ENCODE data around the gene ALG12. TPM values are rescaled to one million over a fixed set of nuclear protein-coding genes. Genes with fewer than 3 reads are reported as not detected.

Gene ALG12
- total RNA-seq, 1 donor: 20.3 TPM

DNA sequence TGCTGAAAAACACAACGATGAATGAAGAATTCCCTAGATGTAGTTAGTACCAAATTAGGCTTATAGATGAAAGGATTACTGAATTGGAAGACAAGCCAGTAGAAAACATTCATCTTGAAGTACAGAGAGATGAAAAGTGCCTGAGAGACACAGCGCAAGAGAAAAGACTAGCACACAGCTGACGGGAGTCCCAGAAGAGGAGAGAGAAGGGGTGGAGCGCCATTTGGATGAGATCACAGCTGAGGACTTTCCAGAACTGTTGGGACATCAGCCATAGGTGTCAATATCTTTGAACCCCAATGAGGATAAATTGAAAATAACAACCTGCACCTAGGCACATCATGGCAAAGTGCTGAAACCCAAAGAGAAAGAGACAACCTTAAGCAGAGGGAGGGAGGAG lies 25.2 kb downstream of the ALG12 start:
- H3K4me3 ChIP-seq (ENCODE audit: low read depth, low read length): no peak overlapping the region
- TF ChIP-seq, protein P1, sequence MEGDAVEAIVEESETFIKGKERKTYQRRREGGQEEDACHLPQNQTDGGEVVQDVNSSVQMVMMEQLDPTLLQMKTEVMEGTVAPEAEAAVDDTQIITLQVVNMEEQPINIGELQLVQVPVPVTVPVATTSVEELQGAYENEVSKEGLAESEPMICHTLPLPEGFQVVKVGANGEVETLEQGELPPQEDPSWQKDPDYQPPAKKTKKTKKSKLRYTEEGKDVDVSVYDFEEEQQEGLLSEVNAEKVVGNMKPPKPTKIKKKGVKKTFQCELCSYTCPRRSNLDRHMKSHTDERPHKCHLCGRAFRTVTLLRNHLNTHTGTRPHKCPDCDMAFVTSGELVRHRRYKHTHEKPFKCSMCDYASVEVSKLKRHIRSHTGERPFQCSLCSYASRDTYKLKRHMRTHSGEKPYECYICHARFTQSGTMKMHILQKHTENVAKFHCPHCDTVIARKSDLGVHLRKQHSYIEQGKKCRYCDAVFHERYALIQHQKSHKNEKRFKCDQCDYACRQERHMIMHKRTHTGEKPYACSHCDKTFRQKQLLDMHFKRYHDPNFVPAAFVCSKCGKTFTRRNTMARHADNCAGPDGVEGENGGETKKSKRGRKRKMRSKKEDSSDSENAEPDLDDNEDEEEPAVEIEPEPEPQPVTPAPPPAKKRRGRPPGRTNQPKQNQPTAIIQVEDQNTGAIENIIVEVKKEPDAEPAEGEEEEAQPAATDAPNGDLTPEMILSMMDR (IDR thresholded peaks at IDR 0.05; ENCODE audit: insufficient read depth, low read depth, low read length): no peak
- DNase-seq (ENCODE audit: low read depth): no peak

DNA sequence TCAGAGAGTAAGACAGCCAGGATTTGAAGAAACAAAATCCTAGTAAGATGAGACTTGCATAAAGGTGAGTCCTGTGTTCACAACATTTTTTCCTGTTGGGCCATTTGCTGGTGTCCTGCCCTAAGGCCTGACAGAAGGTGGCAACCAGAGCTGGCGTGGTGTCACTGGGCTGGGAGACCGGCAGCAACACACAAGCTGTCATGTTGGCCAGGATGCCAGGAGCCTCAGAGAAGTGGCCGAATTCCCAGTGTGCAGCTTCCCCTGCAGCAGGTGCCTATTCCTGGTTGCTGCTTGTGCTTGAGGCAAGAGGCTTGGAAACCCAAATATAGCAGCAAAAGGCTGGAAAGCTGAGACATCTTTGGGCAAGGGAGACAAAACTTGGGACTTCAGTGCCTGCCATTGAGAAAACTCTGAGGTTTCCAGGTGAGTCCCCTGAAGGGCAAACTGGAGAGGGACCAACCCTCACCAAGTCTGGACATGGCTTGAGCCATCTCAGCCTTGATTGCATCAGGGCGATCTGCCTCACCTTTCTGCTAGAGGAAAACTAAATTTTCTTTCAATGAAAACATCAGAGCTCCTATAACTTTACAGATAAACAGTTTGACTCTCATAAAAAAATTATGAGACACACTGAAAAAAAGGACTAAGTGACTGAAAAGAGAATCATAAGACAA lies 25.9 kb downstream of the ALG12 start:
- no peak for DNase-seq (ENCODE audit: low read depth)
- TF ChIP-seq, protein P1 (IDR thresholded peaks at IDR 0.05; ENCODE audit: insufficient read depth, low read depth, low read length): no peak
- H3K4me3 ChIP-seq (ENCODE audit: low read depth, low read length): no peak overlapping the region

DNA sequence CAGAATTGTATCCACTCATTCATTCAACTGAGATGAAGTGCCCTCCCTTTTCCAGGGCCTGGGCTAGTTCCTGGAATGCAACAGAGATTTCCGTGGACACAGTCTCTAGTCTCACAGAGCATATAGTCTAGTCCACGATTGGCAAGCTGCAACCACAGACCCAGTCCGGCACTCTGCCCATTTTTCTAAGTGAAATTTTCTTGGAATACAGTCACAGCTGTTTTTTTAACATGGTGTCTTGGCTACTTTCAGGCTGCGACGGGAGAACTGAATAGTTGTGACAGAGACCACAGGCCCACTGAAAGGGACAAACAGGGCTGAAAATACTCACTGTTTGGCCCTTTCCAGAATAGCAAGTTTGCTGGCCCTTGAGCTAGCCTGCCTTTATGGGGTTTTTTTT lies 29.2 kb downstream of the ALG12 start:
- DNase-seq (ENCODE audit: low read depth): no peak
- no peak overlapping the region for H3K4me3 ChIP-seq (ENCODE audit: low read depth, low read length)
- TF ChIP-seq, protein P1 (IDR thresholded peaks at IDR 0.05; ENCODE audit: insufficient read depth, low read depth, low read length): no peak

DNA sequence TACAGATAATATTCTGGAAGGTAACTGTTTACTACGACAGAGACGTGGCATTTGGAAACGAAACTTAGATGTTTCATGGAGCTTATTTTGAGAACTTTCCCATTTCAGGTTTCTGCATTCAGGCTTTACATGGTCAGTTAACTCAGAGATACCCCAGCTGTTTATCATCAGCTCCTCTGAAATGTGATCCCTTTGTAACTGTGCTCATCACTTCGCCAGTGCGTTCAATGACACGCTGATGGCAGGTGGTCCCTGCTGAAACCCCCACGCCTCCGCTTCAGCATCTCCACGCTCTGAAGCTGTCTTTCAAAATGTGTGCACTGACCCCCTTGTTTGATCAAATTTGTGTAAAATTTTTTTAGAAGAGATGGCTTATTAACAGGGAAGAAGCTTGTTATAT lies 30.5 kb downstream of the ALG12 start:
- TF ChIP-seq, protein P1 (IDR thresholded peaks at IDR 0.05; ENCODE audit: insufficient read depth, low read depth, low read length): no peak
- no peak for DNase-seq (ENCODE audit: low read depth)

DNA sequence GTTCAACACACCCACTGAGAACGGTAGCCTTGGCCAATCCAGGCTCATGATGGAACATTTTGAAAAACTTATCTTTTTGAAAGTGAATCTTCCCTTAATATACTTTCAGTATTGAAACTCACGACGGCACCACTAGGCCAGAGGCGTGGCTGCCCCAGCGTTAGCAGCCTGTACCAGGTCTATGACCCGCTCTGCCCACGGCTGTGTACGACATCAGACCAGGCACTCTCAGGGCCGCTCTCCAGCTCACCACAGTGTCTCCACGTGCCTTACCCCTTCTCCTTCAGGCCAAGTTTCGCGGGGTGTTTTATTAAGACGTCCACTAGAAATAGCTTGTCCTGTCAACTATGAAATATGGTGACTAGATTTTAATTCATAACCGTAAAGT lies 31.2 kb downstream of the ALG12 start:
- no peak overlapping the region for H3K4me3 ChIP-seq (ENCODE audit: low read depth, low read length)

More for the DNA sequence above, 30.5 kb downstream of the ALG12 start:
- H3K4me3 ChIP-seq (ENCODE audit: low read depth, low read length): no peak overlapping the region

DNA sequence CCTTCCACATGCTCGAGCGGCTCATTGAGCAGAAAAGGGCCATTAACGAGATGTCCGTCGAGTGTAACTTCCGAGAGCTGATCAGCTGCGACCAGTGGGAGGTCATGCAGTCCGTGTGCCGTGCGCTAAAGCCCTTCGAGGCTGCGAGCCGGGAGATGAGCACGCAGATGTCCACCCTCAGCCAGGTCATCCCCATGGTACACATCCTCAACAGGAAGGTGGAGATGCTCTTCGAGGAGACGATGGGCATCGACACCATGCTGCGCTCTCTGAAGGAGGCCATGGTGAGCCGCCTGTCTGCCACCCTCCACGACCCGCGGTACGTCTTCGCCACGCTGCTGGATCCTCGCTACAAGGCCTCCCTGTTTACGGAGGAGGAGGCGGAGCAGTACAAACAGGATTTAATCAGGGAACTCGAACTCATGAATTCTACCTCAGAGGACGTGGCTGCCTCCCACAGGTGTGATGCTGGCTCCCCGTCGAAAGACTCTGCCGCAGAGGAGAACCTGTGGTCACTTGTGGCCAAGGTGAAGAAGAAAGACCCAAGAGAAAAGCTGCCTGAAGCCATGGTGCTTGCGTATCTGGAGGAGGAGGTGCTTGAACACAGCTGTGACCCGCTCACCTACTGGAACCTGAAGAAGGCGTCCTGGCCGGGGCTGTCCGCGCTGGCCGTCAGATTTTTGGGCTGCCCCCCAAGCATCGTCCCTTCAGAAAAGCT lies 31.7 kb downstream of the ALG12 start:
- TF ChIP-seq, protein P1 (IDR thresholded peaks at IDR 0.05; ENCODE audit: insufficient read depth, low read depth, low read length): no peak
- H3K4me3 ChIP-seq (ENCODE audit: low read depth, low read length): no peak overlapping the region
- DNase-seq (ENCODE audit: low read depth): no peak

More for the DNA sequence above, 31.2 kb downstream of the ALG12 start:
- TF ChIP-seq, protein P1 (IDR thresholded peaks at IDR 0.05; ENCODE audit: insufficient read depth, low read depth, low read length): no peak
- no peak for DNase-seq (ENCODE audit: low read depth)
